Measurements from ENCODE around the gene NPLOC4.

The NPLOC4 gene

GRCh38 chr17:81603846-81604610, 32.9 kb downstream of the NPLOC4 start:
- H3K9me3 ChIP-seq (ENCODE audit: control insufficient read depth, insufficient read depth, low read depth, low read length), result no peaks in the 10 kb centered on the region
- TF ChIP-seq PRDM6 (tag by site-specific recombination; IDR thresholded peaks at IDR 0.05), result no peak
- no peak for TF ChIP-seq HOXD13 (CRISPR knock-in tag; IDR thresholded peaks at IDR 0.05; ENCODE audit: borderline replicate concordance)
- TF ChIP-seq ZNF510 (tag by site-specific recombination; IDR thresholded peaks at IDR 0.05; ENCODE audit: insufficient replicate concordance), result no peak
- no peak for TF ChIP-seq RBAK (tag by site-specific recombination; IDR thresholded peaks at IDR 0.05)
- TF ChIP-seq ZNF292 (tag by site-specific recombination; IDR thresholded peaks at IDR 0.05; ENCODE audit: borderline replicate concordance, low read depth), result no peak
- TF ChIP-seq ZNF175 (tag by site-specific recombination; IDR thresholded peaks at IDR 0.05), result no peak
- no peak for TF ChIP-seq ZNF791 (tag by site-specific recombination; IDR thresholded peaks at IDR 0.05)
- TF ChIP-seq ZNF140 (tag by site-specific recombination; IDR thresholded peaks at IDR 0.05), result no peak
- no peak for TF ChIP-seq ZNF354C (tag by site-specific recombination; IDR thresholded peaks at IDR 0.05; ENCODE audit: borderline replicate concordance, low read depth)
- no peak for TF ChIP-seq KLF9 (tag by site-specific recombination; IDR thresholded peaks at IDR 0.05; ENCODE audit: low read depth)
- TF ChIP-seq ZNF23 (tag by site-specific recombination; IDR thresholded peaks at IDR 0.05; ENCODE audit: borderline replicate concordance), result no peak
- H3K4me3 ChIP-seq (ENCODE audit: low read depth, low read length), result no peak overlapping the region
- CTCF ChIA-PET, result interaction anchor here (0.6 kb wide), 1 partner anchor 27 kb away, joined by 4 read pairs; no protein-coding TSS in a partner anchor
- POLR2A ChIA-PET, result no interaction called here
- peaks cover 64 to 91% of the 10 kb centered on the region in 2 experiments for H3K36me3 ChIP-seq (ENCODE audit: control insufficient read depth in 2 of 2, insufficient read depth in 1 of 2, low read length in 2 of 2)
- no peak overlapping the region for H3K27ac ChIP-seq (ENCODE audit: extremely low read depth, low read depth, low read length)
- H3K4me1 ChIP-seq (ENCODE audit: control insufficient read depth, insufficient read depth, low read length), result no peaks in the 10 kb centered on the region

- Histone ChIP-seq H3K36me3 (ENCODE audit: control insufficient read depth in 2 of 2, insufficient read depth in 1 of 2, low read length in 2 of 2) (peaks cover 67 to 89% of the 10 kb centered on the region in 2 experiments), H3K9me3 (ENCODE audit: control insufficient read depth, insufficient read depth, low read depth, low read length) (no peaks in the 10 kb centered on the region), H3K4me1 (ENCODE audit: control insufficient read depth, insufficient read depth, low read length) (no peaks in the 10 kb centered on the region), H3K4me3 (ENCODE audit: low read depth, low read length) (no peak overlapping the region), H3K27ac (ENCODE audit: extremely low read depth, low read depth, low read length) (no peak overlapping the region)
- CTCF ChIA-PET, result interaction anchor here (0.5 to 3.6 kb wide), 51 partner anchors 10 to 943 kb away, joined by 3 to 69 read pairs (median 6); partner anchors contain the start of genes ACTG1 and FAAP100
- TF ChIP-seq ZBTB17 (tag by site-specific recombination; IDR thresholded peaks at IDR 0.05), result peak; percentile 82
- TF ChIP-seq CTCF (tag by site-specific recombination; IDR thresholded peaks at IDR 0.05), result peak; percentile 43; the same call in 1 of the 2 replicates
- 0 out of 2 replicates have a peak, but pooled peaks have one; percentile 47 for TF ChIP-seq KLF10 (tag by site-specific recombination; IDR thresholded peaks at IDR 0.05)
- TF ChIP-seq ZSCAN30 (tag by site-specific recombination; IDR thresholded peaks at IDR 0.05), result 0 out of 2 replicates have a peak, but pooled peaks have one; percentile 55
- TF ChIP-seq OSR2 (tag by site-specific recombination; IDR thresholded peaks at IDR 0.05), result no peak
- TF ChIP-seq ZNF654 (tag by site-specific recombination; IDR thresholded peaks at IDR 0.05; ENCODE audit: low read depth), result peak; percentile 95
- no peak for TF ChIP-seq ZNF426 (tag by site-specific recombination; IDR thresholded peaks at IDR 0.05)
- TF ChIP-seq ZNF175 (tag by site-specific recombination; IDR thresholded peaks at IDR 0.05), result no peak
- POLR2A ChIA-PET, result interaction anchor here (1.1 to 2.0 kb wide), 5 partner anchors 49 to 90 kb away, joined by 3 to 10 read pairs (median 4); partner anchors contain the start of genes FAAP100 and FSCN2
These were observed 35.3 kb downstream of the NPLOC4 start for GRCh38 chr17:81601525-81602120.

Measured in HEK293 (cell line).